GM12892 (cell line): ENCODE data around the gene FASTK. TPM values are rescaled to one million over a fixed set of nuclear protein-coding genes. Genes with fewer than 3 reads are reported as not detected.
A peak's percentile ranks its signal among the peaks of the same experiment; 100 is the strongest.

Source experiments
- DNase-seq: peaks from one replicate; pipeline ENCODE4 v3.0.0; 2011; ENCODE audit not compliant: insufficient read length
- FAIRE-seq: peaks from 2 replicates; lab custom pipeline; 2011; peaks lifted over from hg19 to GRCh38; lab: Jason Lieb, UNC
- POLR2A ChIP-seq: IDR thresholded peaks from 2 replicates; pipeline ENCODE4 v1.6.1; 2011; ENCODE audit warnings: low read depth, low read length, control low read depth
- POLR2AphosphoS5 ChIP-seq: IDR thresholded peaks from 2 replicates; pipeline ENCODE4 v1.6.1; 2011; ENCODE audit warnings: low read depth, low read length, control low read depth
- TAF1 ChIP-seq: IDR thresholded peaks from 2 replicates; pipeline ENCODE4 v1.6.1; 2011; ENCODE audit warnings: low read depth, mild to moderate bottlenecking, control low read depth, low read length, borderline replicate concordance
- polyA plus RNA-seq: library from polyadenylated mRNA; unstranded; fragments of >200 nt; gene quantifications from one replicate; pipeline ENCODE4 v1.2.1, GENCODE V29; 2012; ENCODE audit warnings: missing spikeins, inconsistent platforms; ENCODE audit not compliant: missing spikeins

The FASTK gene
- 23.6 TPM for polyA plus RNA-seq

GRCh38 chr7:151080522-151081169 lies at the start of gene FASTK:
Gene FASTK (minus strand): TSS chr7:151080809. CDS start chr7:151080766, 43 bp downstream.
- peak; percentile 85 for FAIRE-seq
- peak; percentile 84; the same call in 1 of the 2 replicates for TF ChIP-seq POLR2A
- TF ChIP-seq TAF1, result peak; percentile 87
- TF ChIP-seq POLR2AphosphoS5, result peak; percentile 62; the same call in 1 of the 2 replicates
- peak; percentile 98 for DNase-seq

- TF ChIP-seq POLR2AphosphoS5 (no peak), POLR2A (no peak), TAF1 (no peak)
- FAIRE-seq, result no peak
- no peak for DNase-seq
Measured at GRCh38 chr7:151129960-151130591, 49.5 kb upstream of the FASTK start.

GRCh38 chr7:151129117-151129959 lies 48.7 kb upstream of the FASTK start:
- no peak for FAIRE-seq

GRCh38 chr7:151128716-151129115 lies 48.1 kb upstream of the FASTK start:
- DNase-seq, result no peak
- TF ChIP-seq TAF1, result no peak
- no peak for TF ChIP-seq POLR2AphosphoS5
- no peak for TF ChIP-seq POLR2A
- no peak for FAIRE-seq

More at GRCh38 chr7:151129117-151129959, 48.7 kb upstream of the FASTK start:
- TF ChIP-seq POLR2A (no peak), TAF1 (no peak), POLR2AphosphoS5 (no peak)
- no peak for DNase-seq

GRCh38 chr7:151128144-151128543 lies 47.5 kb upstream of the FASTK start:
- TF ChIP-seq TAF1 (no peak), POLR2AphosphoS5 (no peak), POLR2A (no peak)
- no peak for DNase-seq
- FAIRE-seq, result no peak

- DNase-seq (no peak), FAIRE-seq (no peak)
- TF ChIP-seq TAF1 (no peak), POLR2A (no peak), POLR2AphosphoS5 (no peak)
Measured at GRCh38 chr7:151126491-151127137, 46.0 kb upstream of the FASTK start.

GRCh38 chr7:151125846-151126481 lies 45.4 kb upstream of the FASTK start:
- DNase-seq (no peak), FAIRE-seq (no peak)
- TF ChIP-seq POLR2A, result no peak
- TF ChIP-seq TAF1, result no peak
- TF ChIP-seq POLR2AphosphoS5, result no peak

- FAIRE-seq, result no peak
- TF ChIP-seq POLR2AphosphoS5, result no peak
- no peak for TF ChIP-seq TAF1
- no peak for TF ChIP-seq POLR2A
- DNase-seq, result no peak
Measured at GRCh38 chr7:151125470-151125845, 44.8 kb upstream of the FASTK start.

GRCh38 chr7:151124899-151125399 lies 44.3 kb upstream of the FASTK start:
- DNase-seq, result no peak
- FAIRE-seq, result no peak

GRCh38 chr7:151124481-151124880 lies 43.9 kb upstream of the FASTK start:
- TF ChIP-seq POLR2AphosphoS5, result no peak
- no peak for TF ChIP-seq POLR2A
- no peak for TF ChIP-seq TAF1

More at GRCh38 chr7:151124899-151125399, 44.3 kb upstream of the FASTK start:
- TF ChIP-seq POLR2A (no peak), TAF1 (no peak), POLR2AphosphoS5 (no peak)

More at GRCh38 chr7:151124481-151124880, 43.9 kb upstream of the FASTK start:
- DNase-seq (no peak), FAIRE-seq (no peak)
